Measurements from ENCODE around the gene ABCA13. TPM values are rescaled to one million over a fixed set of nuclear protein-coding genes. Genes with fewer than 3 reads are reported as not detected.

ABCA13 gene
- total and polyA plus RNA-seq, 2 donors (not counting 3 experiments of a cell fraction or from before 2014, with no cell fraction given): 0.01 to 0.11 TPM

DNA sequence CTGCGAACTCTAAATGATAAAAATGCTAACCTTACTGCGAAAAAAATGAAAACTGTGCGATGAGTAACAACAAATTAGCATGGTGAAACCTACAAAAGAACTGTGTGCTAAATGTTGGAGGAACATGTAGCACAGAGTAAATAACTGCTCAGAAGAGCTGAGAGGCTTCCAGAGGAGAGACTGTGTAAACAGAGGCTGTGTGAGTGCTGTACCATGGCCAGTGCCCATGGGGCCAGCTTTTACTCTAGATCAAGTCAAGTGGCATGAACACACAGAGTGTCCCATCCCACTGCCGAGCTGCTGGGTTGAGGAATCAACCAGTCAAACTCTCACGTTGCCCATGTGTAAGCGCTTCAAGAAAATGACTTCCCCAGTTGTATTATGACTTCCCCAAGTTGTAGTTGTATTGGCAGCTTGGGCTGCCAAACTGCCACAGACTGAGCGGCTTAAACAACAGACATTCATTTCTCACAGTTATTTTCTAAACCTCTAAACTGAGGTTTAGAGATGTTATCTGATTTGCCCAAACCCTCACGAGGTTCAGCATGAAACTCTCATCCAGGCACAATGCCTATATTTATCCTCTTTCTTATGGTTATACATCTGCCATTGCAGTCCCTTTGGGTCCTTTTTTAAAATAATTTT lies 270.7 kb downstream of the ABCA13 start:
- Histone ChIP-seq H3K4me2 (ENCODE audit: insufficient read depth, low read length) (no peak overlapping the region), H3K27ac (ENCODE audit: insufficient read depth, low read depth, low read length) (no peak overlapping the region), H3K79me2 (ENCODE audit: control insufficient read depth, insufficient read depth, low read length) (no peaks in the 10 kb centered on the region), H4K20me1 (replicated peaks; ENCODE audit: control insufficient read depth, extremely low read depth, insufficient read depth, low read length) (no peaks in the 10 kb centered on the region), H3K36me3 (ENCODE audit: control insufficient read depth in 2 of 2, extremely low read depth in 1 of 2, insufficient read depth in 2 of 2, low read length in 2 of 2) (no peaks in the 10 kb centered on the region), H2AFZ (ENCODE audit: low read depth, low read length) (no peak overlapping the region), H3K4me3 (replicated peaks in 1 of 3; ENCODE audit: insufficient read depth in 1 of 3, low read depth in 1 of 3, low read length in 3 of 3) (no peak overlapping the region), H3K9ac (replicated peaks; ENCODE audit: extremely low read depth, insufficient read depth, low read length) (no peak overlapping the region), H3K4me1 (ENCODE audit: control insufficient read depth, extremely low read depth, insufficient read depth, low read length) (no peaks in the 10 kb centered on the region), H3K9me1 (replicated peaks; ENCODE audit: control insufficient read depth, extremely low read depth, insufficient read depth, low read length) (no peaks in the 10 kb centered on the region), H3K27me3 (ENCODE audit: control insufficient read depth in 2 of 2, insufficient read depth in 2 of 2, low read length in 2 of 2) (no peaks in the 10 kb centered on the region), H3K9me3 (replicated peaks; ENCODE audit: control insufficient read depth, insufficient read depth, low read length) (no peaks in the 10 kb centered on the region)
- dilution Hi-C loops (cut with MboI; ENCODE audit: extremely low pct_ligation_motif_present, low sequenced_read_pairs): no loop called here
- TF ChIP-seq, protein P1, sequence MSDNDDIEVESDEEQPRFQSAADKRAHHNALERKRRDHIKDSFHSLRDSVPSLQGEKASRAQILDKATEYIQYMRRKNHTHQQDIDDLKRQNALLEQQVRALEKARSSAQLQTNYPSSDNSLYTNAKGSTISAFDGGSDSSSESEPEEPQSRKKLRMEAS (IDR thresholded peaks at IDR 0.05; ENCODE audit: insufficient read depth, insufficient read length): no peak
- no peak for TF ChIP-seq POLR2AphosphoS5 (IDR thresholded peaks at IDR 0.05; ENCODE audit: insufficient read depth, low read depth, low read length)
- TF ChIP-seq, protein P2, sequence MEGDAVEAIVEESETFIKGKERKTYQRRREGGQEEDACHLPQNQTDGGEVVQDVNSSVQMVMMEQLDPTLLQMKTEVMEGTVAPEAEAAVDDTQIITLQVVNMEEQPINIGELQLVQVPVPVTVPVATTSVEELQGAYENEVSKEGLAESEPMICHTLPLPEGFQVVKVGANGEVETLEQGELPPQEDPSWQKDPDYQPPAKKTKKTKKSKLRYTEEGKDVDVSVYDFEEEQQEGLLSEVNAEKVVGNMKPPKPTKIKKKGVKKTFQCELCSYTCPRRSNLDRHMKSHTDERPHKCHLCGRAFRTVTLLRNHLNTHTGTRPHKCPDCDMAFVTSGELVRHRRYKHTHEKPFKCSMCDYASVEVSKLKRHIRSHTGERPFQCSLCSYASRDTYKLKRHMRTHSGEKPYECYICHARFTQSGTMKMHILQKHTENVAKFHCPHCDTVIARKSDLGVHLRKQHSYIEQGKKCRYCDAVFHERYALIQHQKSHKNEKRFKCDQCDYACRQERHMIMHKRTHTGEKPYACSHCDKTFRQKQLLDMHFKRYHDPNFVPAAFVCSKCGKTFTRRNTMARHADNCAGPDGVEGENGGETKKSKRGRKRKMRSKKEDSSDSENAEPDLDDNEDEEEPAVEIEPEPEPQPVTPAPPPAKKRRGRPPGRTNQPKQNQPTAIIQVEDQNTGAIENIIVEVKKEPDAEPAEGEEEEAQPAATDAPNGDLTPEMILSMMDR (IDR thresholded peaks at IDR 0.05; ENCODE audit: extremely low read depth in 1 of 2, insufficient read depth in 1 of 2, low read depth in 1 of 2, low read length in 2 of 2): no peak
- ChIA-PET POLR2A (no interaction called here), CTCF (no interaction called here)
- no TSS peak for BruUV-seq (replicated peaks)
- intact Hi-C loops (cut with micrococcal nuclease): no loop called here
- no peak for DNase-seq (ENCODE audit: low read depth, low spot score)
- no peak for FAIRE-seq

DNA sequence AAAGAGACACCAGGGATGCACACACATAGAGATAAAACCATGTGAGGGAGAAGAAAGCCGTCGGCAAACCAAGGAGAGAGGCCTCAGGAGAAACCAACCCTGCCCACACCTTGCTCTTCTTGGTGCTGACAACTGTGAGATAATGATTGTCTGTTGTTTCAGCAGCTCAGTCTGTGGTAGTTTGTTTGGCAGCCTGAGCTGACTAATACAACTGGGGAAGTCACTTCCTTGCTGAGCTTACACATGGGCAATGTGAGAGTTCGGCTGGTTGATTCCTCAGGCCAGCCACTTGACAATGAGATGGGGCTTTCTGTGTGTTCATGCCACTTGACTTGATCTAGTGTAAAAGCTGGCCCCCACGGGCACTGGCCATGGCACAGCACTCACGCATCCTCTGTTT lies 271.8 kb downstream of the ABCA13 start:
- H3K27ac ChIP-seq (ENCODE audit: insufficient read depth, low read depth, low read length): no peak overlapping the region
- ChIA-PET POLR2A (no interaction called here), CTCF (no interaction called here)
- intact Hi-C loops (cut with micrococcal nuclease) (no loop called here), dilution Hi-C loops (cut with MboI; ENCODE audit: extremely low pct_ligation_motif_present, low sequenced_read_pairs) (no loop called here)
- no peak overlapping the region for H3K4me2 ChIP-seq (ENCODE audit: insufficient read depth, low read length)
- H3K79me2 ChIP-seq (ENCODE audit: control insufficient read depth, insufficient read depth, low read length): no peaks in the 10 kb centered on the region
- FAIRE-seq (no peak), DNase-seq (ENCODE audit: low read depth, low spot score) (no peak)
- H3K4me1 ChIP-seq (ENCODE audit: control insufficient read depth, extremely low read depth, insufficient read depth, low read length): no peaks in the 10 kb centered on the region
- H3K9me3 ChIP-seq (replicated peaks; ENCODE audit: control insufficient read depth, insufficient read depth, low read length): no peaks in the 10 kb centered on the region
- TF ChIP-seq EZH2 (IDR thresholded peaks at IDR 0.05; ENCODE audit: borderline replicate concordance, low read depth, low read length, severe bottlenecking): no peak
- no peak overlapping the region for H2AFZ ChIP-seq (ENCODE audit: low read depth, low read length)
- H3K9ac ChIP-seq (replicated peaks; ENCODE audit: extremely low read depth, insufficient read depth, low read length): no peak overlapping the region
- H3K27me3 ChIP-seq (ENCODE audit: control insufficient read depth in 2 of 2, insufficient read depth in 2 of 2, low read length in 2 of 2): no peaks in the 10 kb centered on the region
- no TSS peak for BruUV-seq (replicated peaks)
- no peak overlapping the region for H3K4me3 ChIP-seq (replicated peaks in 1 of 3; ENCODE audit: insufficient read depth in 1 of 3, low read depth in 1 of 3, low read length in 3 of 3)
- H4K20me1 ChIP-seq (replicated peaks; ENCODE audit: control insufficient read depth, extremely low read depth, insufficient read depth, low read length): no peaks in the 10 kb centered on the region
- no peaks in the 10 kb centered on the region for H3K9me1 ChIP-seq (replicated peaks; ENCODE audit: control insufficient read depth, extremely low read depth, insufficient read depth, low read length)
- no peaks in the 10 kb centered on the region for H3K36me3 ChIP-seq (ENCODE audit: control insufficient read depth in 2 of 2, extremely low read depth in 1 of 2, insufficient read depth in 2 of 2, low read length in 2 of 2)
